ENCODE measurements around the gene INAVA.
"Not testable (repeated sequence)": the region's sequence is repeated elsewhere in the genome, so short reads cannot be mapped to it uniquely, and the experiment has no call there.

The INAVA gene

DNA sequence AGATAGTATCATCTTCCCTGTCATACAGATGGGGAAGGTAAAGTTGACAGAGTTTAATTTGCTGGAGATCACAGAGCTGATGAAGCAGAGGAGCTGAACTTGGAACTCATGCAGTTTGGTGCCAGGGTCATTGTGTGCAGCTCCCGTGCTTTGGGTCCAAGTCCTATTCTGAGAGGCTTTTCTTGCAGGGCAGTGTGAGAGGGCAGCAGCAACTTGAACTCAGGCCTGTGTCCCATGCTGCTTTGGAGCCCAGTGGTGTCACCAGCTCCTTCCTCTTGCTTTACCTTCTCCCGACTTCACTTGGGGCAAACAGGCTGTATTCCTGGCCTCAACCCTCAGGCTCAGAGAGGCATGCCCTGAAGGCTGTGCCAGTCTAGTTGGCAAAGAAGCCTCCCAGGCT lies 24.7 kb downstream of the INAVA start:
- no peak for DNase-seq (ENCODE audit: low read depth)

DNA sequence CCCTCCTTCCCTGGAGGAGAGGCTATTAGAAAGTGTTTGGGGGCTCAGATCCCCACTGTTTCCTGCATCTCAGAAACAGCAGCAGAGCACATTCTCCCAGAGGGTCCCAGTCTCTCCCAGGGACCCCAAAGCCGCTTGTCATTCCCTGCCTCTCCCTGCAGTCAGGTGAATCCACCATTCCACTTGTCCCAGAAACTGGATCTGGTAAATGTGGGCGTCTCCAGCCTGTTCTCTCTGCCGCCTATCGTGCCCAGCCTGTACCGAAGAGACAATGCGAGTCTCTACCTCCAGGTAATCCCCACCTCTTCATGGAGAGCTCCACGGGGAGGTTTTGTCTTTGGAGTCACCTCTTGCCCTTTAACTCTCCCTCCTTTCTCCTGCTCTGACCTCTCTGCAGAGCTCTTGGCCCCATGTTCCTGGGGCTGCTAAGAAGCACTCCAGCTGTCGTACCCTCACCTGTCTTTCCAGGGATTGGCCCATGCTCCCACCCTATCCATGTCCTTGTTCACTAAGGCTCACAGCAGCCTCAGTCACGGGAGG lies 26.9 kb downstream of the INAVA start:
- DNase-seq (ENCODE audit: low read depth), result no peak

DNA sequence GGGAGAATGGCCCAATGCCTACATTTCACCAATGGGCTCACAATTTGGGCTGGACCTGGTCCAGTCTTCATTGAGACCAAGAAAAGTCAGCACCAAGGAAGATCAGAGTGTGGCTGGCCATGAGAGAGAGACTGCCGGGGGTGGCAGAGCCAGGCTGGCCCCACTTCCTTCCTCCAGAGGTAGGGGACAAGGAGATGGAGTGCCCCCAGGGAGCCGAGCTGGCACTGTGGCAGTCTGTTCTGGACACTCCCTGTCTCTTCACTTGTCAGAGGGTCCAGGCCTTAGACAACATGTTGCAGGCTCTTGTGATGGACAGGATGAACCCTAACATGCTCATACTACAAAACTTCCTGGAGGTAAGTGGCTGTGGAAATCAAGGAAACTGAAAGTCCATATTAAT lies 27.7 kb downstream of the INAVA start:
- no peak for DNase-seq (ENCODE audit: low read depth)

DNA sequence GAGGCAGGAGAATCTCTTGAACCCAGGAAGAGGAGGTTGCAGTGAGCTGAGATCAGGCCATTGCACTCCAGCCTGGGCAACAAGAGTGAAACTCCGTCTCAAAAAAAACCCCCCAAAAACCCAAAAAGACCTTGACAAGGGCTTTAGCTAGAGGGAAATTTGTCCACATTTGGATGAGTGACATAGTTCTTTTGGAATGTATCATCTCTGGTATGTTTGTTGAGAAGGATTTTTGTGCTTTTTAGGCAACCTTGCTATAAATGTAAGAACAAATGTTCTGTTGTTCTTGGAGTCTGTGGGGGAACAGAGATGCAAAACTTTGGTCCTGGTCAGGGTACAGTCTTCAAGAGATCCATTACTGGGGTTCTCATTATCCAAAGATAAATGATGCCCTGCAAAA lies 28.9 kb downstream of the INAVA start:
- DNase-seq (ENCODE audit: low read depth), result no peak

DNA sequence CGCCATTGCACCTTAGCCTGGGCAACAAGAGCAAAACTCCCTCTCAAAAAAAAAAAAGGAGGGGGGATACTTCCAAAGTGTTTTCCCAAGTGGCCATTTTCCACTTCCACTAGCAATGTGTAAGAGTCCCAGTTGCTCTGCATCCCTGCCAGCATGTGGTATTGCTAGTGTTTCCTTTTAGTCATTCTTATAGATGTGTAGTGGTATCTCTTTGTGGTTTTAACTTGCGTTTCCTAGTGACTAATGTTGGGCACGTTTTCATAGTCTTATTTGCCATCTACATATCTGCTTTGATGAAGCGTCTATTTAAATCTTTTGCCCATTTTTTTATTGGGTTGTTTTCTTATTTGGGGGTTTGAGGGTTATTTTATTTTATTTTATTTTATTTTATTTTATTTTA lies 31.1 kb downstream of the INAVA start:
- no peak for DNase-seq (ENCODE audit: low read depth)

DNA sequence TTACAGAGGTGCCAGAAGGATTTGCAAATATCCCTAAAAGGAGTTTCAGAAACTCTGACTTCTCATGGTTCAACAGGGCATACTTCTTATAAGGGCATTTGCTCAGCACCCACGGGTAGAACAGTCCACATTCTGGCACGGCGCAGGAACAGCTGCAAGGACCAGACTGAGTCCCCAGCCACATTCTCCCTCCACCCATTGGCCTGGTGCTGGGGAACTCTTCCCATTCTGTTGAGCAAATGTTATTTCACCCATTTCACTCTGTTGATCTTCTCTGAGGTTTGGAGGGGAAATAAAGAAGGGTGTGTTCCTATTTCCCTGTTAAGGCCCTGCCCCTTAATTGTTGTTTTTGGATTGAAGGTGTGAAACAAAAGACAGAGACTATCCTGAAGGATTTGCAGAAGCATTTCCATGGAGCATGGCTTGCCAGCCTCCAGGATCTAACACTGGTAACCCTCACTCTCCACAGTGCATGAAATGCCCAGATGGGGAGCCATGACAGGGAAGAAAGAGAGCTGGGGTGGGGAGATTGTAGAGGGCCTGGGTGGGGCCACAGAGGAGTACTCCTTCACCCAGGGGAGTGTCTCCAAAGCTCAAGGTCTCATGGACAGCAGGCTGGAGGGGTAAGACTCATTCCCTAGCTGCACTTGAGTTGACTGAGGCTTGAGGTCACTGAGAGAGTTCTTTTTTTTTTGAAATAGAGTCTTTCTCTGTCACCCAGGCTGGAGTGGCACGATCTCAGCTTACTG lies 35.0 kb downstream of the INAVA start:
- no peak for DNase-seq (ENCODE audit: low read depth)

DNA sequence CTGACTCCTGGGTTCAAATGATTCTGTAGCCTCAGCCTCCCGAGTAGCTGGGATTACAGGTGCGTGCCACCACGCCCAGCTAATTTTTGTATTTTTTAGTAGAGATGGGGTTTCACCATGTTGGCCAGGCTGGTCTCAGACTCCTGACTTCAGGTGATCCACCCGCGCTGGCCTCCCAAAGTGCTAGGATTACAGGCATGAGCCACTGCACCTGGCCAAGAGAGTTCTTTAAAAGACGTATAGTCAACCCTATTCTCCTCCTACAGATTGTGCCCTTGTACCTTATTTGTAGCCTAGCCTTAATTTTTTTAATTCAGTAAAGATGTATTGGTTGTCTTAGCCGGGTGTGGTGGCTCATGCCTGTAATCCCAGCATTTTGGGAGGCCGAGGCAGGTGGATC lies 35.6 kb downstream of the INAVA start:
- DNase-seq (ENCODE audit: low read depth), result not testable (repeated sequence)

DNA sequence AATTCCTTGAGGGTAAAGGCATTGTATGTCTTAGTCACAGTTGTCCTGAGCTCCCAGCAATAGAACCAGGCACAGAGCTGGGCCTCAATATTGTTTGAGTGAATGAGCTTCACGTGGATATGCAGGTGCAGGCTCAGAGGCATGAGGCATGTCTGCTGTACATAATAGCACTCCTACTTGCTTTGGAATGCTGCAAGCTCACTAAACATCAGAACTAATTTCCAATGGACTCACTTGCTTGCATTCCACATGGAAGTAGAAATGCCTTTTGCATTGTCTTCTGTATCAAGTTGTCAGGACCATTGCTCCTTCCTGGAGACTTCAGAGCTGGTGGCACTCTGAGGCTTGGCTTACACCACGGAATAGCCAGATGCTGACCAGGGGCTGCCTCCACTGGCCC lies 37.1 kb downstream of the INAVA start:
- DNase-seq (ENCODE audit: low read depth), result no peak

DNA sequence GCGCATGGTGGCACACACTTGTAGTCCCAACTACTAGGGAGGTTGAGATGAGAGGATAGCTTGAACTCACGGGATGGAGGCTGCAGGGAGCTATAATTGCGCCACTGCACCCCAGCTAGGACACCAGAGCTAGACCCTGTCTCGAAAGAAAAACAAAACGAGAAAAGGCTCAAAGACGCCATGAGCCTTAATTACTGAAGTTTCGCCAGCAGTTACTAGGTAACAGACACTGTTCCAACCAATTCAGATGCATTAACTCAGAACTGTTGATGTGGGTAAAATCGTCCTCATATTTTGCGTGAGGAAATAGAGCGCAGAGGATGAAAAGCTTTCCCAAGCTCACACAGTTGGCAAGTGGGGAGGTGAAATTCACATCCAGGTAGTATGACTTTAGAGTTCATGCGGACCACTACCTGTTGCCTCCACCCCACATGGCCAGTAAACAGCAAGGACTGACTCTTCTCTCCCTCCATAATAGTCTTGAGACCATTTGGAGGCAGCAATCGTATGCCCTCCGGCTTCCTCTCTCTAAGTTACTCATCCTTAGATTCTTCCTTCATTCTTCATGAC lies 40.1 kb downstream of the INAVA start:
- DNase-seq (ENCODE audit: low read depth), result no peak

DNA sequence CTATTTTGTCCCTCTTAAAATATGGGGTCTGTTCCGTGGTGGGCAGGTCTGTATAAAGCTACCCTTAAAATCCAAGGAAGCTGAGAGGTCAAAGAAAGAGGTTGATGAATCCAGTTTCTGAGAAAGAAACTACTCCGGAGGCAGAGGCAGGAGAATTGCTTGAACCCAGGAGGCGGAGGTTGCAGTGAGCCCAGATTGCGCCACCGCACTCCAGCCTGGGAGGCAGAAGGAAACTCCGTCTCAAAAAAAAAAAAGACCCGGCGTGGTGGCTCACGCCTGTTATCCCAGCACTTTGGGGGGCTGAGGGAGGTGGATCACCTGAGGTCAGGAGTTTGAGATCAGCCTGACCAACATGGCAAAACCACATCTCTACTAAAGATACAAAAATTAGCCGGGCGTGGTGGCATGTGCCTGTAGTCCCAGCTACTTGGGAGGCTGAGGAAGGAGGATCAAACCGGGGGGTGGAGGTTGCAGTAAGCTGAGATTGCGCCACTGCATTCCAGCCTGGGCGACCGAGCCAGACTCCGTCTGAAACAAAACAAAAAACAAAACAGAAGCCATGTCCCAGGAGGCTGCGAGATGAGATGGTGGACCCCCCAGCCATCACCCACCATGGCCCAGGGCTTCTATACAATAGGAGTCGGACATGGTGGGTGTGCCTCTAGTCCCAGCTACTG lies 40.7 kb downstream of the INAVA start:
- DNase-seq (ENCODE audit: low read depth), result not testable (repeated sequence)

DNA sequence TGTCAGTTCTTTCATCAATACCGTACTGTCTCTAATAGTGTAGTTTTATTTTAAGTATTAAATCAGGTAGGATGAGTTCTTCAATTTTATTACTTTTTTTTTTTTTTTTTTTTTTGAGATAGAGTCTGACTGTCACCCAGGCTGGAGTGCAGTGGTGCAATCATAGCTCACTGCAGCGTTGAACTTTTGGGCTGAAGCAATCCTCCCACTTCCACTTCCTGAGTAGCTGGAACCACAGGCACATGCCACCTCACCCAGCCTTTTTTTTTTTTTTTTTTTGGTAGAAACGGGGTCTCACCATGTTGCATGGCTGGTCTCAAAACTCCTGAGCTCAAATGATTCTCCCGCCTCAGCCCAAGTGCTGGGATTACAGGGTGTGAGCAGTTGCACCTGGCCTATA lies 44.3 kb downstream of the INAVA start:
- DNase-seq (ENCODE audit: low read depth), result no peak

DNA sequence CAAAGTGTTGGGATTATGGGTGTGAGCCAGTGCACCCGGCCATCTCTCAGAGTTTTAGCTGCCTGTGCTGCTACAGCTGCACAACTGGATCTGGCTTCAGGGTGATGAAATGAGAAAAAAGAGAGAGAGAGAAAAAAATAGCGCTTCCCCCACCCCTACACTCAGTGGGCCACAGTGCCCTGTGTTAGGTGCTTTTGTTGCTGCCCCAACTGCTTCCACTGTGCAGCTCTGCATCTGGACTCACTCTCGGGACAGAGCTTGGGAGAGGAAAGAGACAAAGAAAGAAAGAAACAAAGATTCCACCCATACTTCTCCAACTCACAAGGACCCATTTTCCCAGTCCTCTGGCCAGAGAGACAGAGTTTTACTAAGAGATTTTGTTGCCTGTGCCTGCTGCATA lies 50.4 kb downstream of the INAVA start:
- DNase-seq (ENCODE audit: low read depth), result no peak

DNA sequence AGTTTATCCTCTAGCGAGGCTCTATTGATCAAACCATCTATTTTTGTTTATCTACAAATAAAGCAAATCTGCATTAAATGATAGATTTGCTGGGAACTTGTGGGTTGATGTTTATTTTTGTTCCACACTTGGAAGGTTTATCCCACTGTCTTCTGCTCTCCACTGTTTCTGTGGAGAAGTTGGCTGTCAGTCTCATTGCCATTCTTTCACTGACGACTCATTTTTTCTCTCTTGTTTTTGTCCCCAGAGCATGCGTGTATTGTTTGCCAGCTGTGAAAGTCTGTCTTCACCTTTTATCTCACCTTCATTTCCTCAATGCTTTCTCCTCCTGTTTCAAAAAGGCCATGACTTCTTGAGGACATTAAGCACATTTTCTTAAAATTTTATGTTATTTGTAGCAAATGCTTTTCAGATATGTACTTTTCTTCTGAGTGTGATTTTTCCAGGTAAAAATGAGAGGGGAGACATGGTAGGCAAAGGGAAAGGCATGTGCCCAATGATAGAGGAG lies 52.4 kb downstream of the INAVA start:
- no peak for DNase-seq (ENCODE audit: low read depth)

DNA sequence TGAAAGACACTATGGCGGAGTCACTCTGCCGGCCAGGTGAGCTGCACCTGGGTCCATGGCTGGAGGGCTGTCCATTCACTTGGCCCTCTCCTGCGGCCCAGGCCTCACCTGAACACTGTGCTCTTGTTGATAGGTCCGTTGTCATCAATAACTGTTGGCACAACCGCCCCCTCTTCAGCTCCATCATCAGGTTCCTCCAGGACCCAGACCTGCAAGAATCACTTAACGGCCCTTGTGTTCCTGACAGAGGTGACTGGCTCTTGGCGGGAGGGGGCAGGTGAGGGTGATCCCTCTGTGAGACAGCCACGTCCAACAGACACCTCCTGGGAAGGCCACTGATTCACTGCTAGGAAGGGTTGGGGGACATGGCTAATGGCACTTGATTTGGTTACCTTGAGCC lies 54.9 kb downstream of the INAVA start:
- no peak for DNase-seq (ENCODE audit: low read depth)

DNA sequence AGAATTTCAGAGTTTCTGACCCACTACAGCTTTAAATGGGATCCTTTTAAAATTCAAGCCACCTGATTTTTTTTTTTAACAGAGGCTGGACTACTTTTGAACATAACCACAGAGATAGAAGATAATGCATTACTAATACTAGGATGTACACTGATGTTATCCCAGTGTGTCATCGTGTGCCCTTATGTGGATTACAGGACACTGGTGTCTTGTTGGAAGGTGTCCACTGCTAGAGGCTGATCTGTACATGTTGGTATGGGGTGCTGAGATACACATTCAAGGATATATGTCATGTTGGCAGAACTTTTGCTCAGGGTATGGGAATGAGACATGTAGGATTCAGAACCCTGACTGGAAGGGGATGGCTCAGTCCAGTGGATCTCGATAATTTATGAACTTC lies 56.3 kb downstream of the INAVA start:
- DNase-seq (ENCODE audit: low read depth), result no peak

DNA sequence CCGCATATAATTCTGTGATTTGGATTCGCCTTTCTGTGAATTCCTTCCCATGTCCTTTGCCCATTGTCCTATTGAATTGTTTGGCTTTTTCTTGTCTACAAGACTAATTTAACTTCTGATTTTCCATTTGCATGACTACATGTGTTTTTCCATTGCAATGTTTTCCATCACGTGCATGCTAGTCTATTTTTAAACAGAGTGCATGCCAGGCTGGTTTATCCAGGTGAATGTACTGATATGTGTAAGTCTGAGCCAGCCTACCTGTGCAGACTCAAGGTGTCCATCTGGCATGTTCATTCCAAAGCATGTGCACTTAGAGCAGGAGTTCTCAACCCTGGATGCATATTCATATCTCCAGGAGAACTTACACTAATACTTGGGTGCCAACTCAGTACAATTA lies 59.7 kb downstream of the INAVA start:
- no peak for DNase-seq (ENCODE audit: low read depth)

DNA sequence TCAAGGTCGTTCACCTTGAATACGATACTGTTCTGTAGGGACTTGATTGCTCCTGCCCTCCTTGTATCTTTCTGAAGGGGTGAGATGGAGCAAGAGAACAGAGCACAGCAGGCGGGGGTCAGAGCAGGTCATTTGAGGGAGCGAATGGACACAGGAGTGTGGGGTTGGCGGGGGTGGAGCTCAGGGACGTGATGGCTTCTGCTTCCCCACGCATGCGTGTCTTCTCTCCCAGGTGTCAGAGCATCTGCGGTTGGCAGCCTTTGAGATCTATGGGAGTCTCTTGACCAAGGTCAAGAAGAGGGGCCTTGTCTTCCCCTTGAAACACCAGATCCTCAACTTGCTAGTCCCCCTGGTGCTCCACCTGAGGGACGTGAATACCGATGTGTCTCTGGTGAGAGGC lies 63.9 kb downstream of the INAVA start:
- no peak for DNase-seq (ENCODE audit: low read depth)

DNA sequence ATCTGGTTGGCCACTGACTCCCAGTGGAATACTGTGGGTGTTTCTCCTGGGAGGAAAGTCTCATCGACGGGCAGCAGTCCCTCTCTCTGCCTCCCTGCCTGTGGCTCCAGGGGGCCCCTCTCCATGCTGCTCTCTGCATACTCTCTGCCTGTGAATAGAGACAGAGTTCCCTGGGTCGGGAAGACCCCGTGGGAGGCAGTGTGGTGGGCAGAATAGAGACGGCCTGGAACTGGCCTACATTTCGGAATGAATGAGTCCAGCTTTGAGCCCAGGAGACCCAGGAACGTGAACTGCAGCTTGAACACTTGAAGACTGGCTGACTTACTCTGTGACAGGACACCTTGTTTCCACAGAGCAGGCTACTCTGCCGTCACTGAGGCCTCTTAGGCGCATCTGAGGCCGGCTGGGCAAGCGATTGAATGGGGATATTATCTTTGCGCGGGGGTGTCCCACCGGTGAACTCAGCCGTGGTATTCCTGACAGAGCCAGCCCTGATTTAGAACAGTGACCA lies 64.8 kb downstream of the INAVA start:
- DNase-seq (ENCODE audit: low read depth), result no peak

DNA sequence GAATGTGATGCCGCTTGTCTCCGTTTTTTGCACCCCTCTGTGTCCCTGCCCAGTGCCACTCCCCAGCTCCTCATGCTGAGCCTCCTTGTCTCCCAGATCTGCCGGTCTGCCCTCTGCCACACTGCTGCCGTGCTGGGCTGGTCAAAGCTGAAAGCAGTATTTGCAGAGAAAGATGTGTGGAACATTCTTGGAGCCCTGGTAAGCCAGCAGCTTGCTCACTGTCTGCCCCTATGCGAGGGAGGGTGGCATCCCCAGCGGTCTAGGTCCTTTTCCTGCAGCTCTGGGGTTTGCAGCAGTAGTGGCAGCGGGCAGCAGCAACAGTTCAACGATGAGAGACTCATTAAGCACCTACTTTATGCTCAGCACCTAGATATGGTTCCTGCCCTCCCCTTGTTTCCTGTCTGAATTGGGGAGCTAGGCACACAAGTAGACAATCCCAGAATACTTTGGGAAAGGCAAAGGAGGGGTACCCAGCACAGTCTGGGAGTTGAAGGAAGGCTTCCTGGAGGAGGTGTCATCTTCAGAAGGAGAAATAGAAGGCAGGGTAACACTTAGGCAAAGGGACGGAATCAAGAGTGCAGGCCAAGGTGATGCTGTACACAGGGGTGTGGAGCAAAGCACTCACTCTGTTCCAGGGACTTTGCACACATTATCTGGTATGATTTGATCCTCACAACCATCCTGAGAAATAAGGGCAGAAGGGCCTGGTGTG lies 65.7 kb downstream of the INAVA start:
- DNase-seq (ENCODE audit: low read depth), result no peak

DNA sequence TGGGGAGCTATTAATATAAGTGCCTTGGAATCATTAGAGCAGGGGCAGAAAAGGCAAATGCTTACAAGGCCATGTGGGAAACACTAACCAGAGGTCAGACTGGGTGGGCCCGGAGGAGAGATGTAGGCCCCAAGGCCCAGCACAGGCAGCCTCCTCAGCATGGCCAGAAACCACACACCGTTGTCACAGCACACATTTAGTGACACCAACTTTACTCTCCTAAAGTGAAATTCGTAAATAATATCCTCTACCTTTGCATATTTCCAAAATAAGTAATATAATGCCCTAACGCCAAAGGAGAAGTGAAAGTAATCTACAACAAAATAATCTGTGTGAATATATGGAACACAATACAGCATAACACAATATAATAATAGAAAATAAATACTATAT lies 66.2 kb downstream of the INAVA start:
- DNase-seq (ENCODE audit: low read depth), result no peak

DNA sequence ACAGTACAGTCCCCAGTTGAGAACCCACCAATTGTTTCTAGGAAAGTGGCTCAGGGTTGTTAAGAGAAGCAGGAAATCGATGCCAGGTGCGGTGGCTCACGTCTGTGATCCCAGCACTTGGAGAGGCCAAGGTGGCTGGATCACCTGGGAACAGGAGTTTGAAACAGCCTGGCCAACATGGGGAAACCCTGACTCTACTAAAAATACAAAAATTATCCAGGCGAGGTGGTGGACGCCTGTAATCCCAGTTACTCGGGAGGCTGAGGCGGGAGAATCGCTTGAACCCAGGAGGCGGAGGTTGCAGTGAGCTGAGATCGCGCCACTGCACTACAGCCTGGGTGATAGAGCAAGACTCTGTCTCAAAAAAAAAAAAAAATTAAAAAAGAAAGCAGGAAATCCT lies 67.5 kb downstream of the INAVA start:
- not testable (repeated sequence) for DNase-seq (ENCODE audit: low read depth)

DNA sequence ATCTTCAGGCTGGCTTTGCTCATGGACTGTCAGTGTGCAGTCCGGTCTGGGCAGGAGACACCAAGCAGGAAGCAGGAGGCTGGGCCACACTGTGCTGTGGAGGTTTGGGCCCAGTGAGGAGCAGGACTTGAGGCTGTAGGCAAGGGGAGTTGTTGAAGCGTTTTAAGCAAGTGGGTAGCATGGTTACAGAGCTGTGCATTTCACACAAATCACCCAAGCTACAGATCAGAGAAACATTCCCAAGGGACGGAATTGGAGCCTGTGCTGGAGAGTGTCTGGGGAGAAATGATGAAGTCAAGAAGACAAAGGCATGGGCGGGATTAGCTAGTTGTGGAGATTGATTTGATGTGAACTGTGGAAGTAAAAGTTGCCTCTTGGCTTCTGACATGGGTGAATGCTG lies 67.9 kb downstream of the INAVA start:
- no peak for DNase-seq (ENCODE audit: low read depth)

Measured in stimulated activated CD8-positive, alpha-beta memory T cell treated with anti-CD3 and anti-CD28 coated beads, Interleukin-7, amount 100 ng/mL, for 24 hours (primary cell).